ENCODE data around the gene EXOSC10. TPM values are rescaled to one million over a fixed set of nuclear protein-coding genes. Genes with fewer than 3 reads are reported as not detected.
A peak's percentile ranks its signal among the peaks of the same experiment; 100 is the strongest.

EXOSC10 gene
- total and polyA plus RNA-seq, 2 of the 4 experiments (the other 2 are of a cell fraction) = 64.5 to 66.0 TPM

DNA sequence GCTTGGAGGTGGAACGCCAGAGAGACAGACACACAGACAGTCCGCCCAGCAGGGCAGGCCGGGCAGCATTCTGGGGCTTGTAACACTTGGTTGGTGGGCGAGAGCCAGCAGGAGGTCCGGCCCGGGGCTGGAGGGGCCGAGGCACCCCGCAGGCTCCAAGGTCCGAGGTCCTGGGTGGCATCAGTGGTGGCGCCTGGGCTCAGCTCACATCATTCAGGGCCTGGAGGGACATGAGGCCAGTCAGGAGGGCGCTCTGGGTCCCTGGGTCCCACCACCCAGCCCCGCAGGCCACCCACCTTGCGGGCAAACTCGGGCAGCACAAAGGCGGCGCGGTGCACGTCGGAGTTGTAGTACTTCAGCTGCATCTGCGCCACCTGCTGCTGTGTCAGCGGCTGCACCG lies 45.0 kb downstream of the EXOSC10 start:
- H2BK5ac ChIP-seq (ENCODE audit: low read depth, low read length, poor library complexity, severe bottlenecking) = no peak overlapping the region
- no peak overlapping the region for H4K8ac ChIP-seq (ENCODE audit: low read depth in 2 of 2, low read length in 2 of 2)
- no peaks in the 10 kb centered on the region for H3K9me3 ChIP-seq (ENCODE audit: control insufficient read depth, insufficient read depth, low read length)
- ChIA-PET POLR2A (ENCODE audit: unreplicated experiment) (no interaction called here), CTCF (no interaction called here)
- H2AK5ac ChIP-seq (ENCODE audit: low read depth, low read length) = no peak overlapping the region
- no peak overlapping the region for H2AFZ ChIP-seq (replicated peaks; ENCODE audit: low read length, poor library complexity)
- H3K36me3 ChIP-seq (ENCODE audit: control insufficient read depth, insufficient read depth, low read length) = peaks cover 15% of the 10 kb centered on the region
- no peak overlapping the region for H2BK20ac ChIP-seq (ENCODE audit: low read depth, low read length)
- H3K9me1 ChIP-seq (ENCODE audit: insufficient read depth, low read length) = 0 out of 2 replicates have a peak, but pooled peaks cover 3% of the 10 kb centered on the region
- intact Hi-C loops (cut with micrococcal nuclease) = no loop called here
- H3K27ac ChIP-seq (ENCODE audit: insufficient read depth, low read length) = no peak overlapping the region
- ATAC-seq (ENCODE audit: low read depth) (no peak), DNase-seq (no peak)
- H3K79me1 ChIP-seq (ENCODE audit: low read depth in 1 of 2, low read length in 2 of 2) = peaks cover 6 to 27% of the 10 kb centered on the region in 2 experiments; a peak in 3 of 4 replicates
- peaks cover 4% of the 10 kb centered on the region; the same call in 1 of the 2 replicates for H3K4me1 ChIP-seq (ENCODE audit: control insufficient read depth, insufficient read depth, low read length)
- H3K14ac ChIP-seq (replicated peaks; ENCODE audit: low read depth, low read length) = no peak overlapping the region
- no peak overlapping the region for H3K4ac ChIP-seq (ENCODE audit: low read depth, low read length)
- dilution Hi-C loops (cut with HindIII; ENCODE audit: low sequenced_read_pairs, unreplicated experiment) = no loop called here
- H3K9ac ChIP-seq (ENCODE audit: low read depth, low read length) = no peak overlapping the region
- no peaks in the 10 kb centered on the region for H3K27me3 ChIP-seq (ENCODE audit: control insufficient read depth, insufficient read depth, low read length)
- H3K18ac ChIP-seq (ENCODE audit: low read depth, low read length) = no peak overlapping the region
- H3K56ac ChIP-seq (ENCODE audit: extremely low read depth, insufficient read depth, low read length) = no peak overlapping the region
- no peak for TF ChIP-seq MAZ (IDR thresholded peaks at IDR 0.05; ENCODE audit: borderline replicate concordance, low read depth, low read length)
- no peak for TF ChIP-seq BHLHE40 (IDR thresholded peaks at IDR 0.05; ENCODE audit: low read depth, low read length)
- no peak for TF ChIP-seq NFE2L2 (IDR thresholded peaks at IDR 0.05; ENCODE audit: low read depth, low read length)
- TF ChIP-seq CEBPB (IDR thresholded peaks at IDR 0.05; ENCODE audit: low read depth, low read length) = no peak
- TF ChIP-seq SMC3 (IDR thresholded peaks at IDR 0.05; ENCODE audit: low read depth, low read length) = no peak
- TF ChIP-seq RFX5 (IDR thresholded peaks at IDR 0.05; ENCODE audit: low read depth, low read length) = no peak
- no peak for TF ChIP-seq MAFK (IDR thresholded peaks at IDR 0.05; ENCODE audit: low read depth, low read length)
- TF ChIP-seq CHD1 (IDR thresholded peaks at IDR 0.05; ENCODE audit: low read depth, low read length) = no peak
- no peak for TF ChIP-seq RAD21 (IDR thresholded peaks at IDR 0.05; ENCODE audit: low read length)
- TF ChIP-seq, protein P1, sequence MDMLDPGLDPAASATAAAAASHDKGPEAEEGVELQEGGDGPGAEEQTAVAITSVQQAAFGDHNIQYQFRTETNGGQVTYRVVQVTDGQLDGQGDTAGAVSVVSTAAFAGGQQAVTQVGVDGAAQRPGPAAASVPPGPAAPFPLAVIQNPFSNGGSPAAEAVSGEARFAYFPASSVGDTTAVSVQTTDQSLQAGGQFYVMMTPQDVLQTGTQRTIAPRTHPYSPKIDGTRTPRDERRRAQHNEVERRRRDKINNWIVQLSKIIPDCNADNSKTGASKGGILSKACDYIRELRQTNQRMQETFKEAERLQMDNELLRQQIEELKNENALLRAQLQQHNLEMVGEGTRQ (IDR thresholded peaks at IDR 0.05; ENCODE audit: low read depth, low read length) = no peak
- TF ChIP-seq FOS (IDR thresholded peaks at IDR 0.05; ENCODE audit: low read depth, low read length) = no peak
- TF ChIP-seq, protein P2, sequence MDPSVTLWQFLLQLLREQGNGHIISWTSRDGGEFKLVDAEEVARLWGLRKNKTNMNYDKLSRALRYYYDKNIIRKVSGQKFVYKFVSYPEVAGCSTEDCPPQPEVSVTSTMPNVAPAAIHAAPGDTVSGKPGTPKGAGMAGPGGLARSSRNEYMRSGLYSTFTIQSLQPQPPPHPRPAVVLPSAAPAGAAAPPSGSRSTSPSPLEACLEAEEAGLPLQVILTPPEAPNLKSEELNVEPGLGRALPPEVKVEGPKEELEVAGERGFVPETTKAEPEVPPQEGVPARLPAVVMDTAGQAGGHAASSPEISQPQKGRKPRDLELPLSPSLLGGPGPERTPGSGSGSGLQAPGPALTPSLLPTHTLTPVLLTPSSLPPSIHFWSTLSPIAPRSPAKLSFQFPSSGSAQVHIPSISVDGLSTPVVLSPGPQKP (IDR thresholded peaks at IDR 0.05; ENCODE audit: borderline replicate concordance, low read depth, low read length) = no peak
- no peak for TF ChIP-seq RCOR1 (IDR thresholded peaks at IDR 0.05; ENCODE audit: insufficient replicate concordance, low read length)
- TF ChIP-seq POLR2A (IDR thresholded peaks at IDR 0.05; ENCODE audit: low read depth, low read length) = no peak
- TF ChIP-seq MXI1 (IDR thresholded peaks at IDR 0.05; ENCODE audit: borderline replicate concordance, low read depth, low read length) = no peak
- TF ChIP-seq, protein P3, sequence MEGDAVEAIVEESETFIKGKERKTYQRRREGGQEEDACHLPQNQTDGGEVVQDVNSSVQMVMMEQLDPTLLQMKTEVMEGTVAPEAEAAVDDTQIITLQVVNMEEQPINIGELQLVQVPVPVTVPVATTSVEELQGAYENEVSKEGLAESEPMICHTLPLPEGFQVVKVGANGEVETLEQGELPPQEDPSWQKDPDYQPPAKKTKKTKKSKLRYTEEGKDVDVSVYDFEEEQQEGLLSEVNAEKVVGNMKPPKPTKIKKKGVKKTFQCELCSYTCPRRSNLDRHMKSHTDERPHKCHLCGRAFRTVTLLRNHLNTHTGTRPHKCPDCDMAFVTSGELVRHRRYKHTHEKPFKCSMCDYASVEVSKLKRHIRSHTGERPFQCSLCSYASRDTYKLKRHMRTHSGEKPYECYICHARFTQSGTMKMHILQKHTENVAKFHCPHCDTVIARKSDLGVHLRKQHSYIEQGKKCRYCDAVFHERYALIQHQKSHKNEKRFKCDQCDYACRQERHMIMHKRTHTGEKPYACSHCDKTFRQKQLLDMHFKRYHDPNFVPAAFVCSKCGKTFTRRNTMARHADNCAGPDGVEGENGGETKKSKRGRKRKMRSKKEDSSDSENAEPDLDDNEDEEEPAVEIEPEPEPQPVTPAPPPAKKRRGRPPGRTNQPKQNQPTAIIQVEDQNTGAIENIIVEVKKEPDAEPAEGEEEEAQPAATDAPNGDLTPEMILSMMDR (conservative IDR thresholded peaks at IDR 0.05; ENCODE audit: low read depth, low read length) = no peak
- peaks cover 24% of the 10 kb centered on the region for H4K20me1 ChIP-seq (ENCODE audit: insufficient read depth, low read length)
- WGBS, 2 experiments (ENCODE audit: extremely low coverage in 2 of 2, insufficient read length in 1 of 2) = 91% methylated on average over 11 of the region's 22 CpGs; no CpG with 5 or more reads in 1 of the 2 experiments
- H4K5ac ChIP-seq (ENCODE audit: low read depth, low read length) = no peak overlapping the region
- in situ Hi-C loops (cut with MboI; ENCODE audit: low sequenced_read_pairs) = no loop called here
- no peak overlapping the region for H2BK120ac ChIP-seq (ENCODE audit: low read depth, low read length)
- no peak overlapping the region for H2BK15ac ChIP-seq (ENCODE audit: low read depth, low read length)
- H2AK9ac ChIP-seq (replicated peaks; ENCODE audit: low read depth, low read length, poor library complexity) = no peak overlapping the region
- no peak overlapping the region for H4K91ac ChIP-seq (ENCODE audit: insufficient read depth, low read depth, low read length)
- TSS peak; percentile 42 for BruUV-seq (replicated peaks)
- no peak overlapping the region for H3K23ac ChIP-seq (ENCODE audit: low read depth, low read length)
- no peak overlapping the region for H3K4me2 ChIP-seq (ENCODE audit: low read depth, low read length)
- no peak overlapping the region for H3K4me3 ChIP-seq (ENCODE audit: insufficient read depth, low read depth, low read length)

Measured in IMR-90 (cell line).